CD14-positive monocyte (primary cell): ENCODE results near the gene AP2B1. TPM values are rescaled to one million over a fixed set of nuclear protein-coding genes. Genes with fewer than 3 reads are reported as not detected.
A peak's percentile ranks its signal among the peaks of the same experiment; 100 is the strongest.

Source experiments
- DNase-seq, 3 donors: peaks; one replicate each; pipeline ENCODE4 v3.0.0-alpha.2; 2011 to 2022
- H2AFZ ChIP-seq: 2 replicates; pipeline ENCODE4 v1.6.0; 2012; ENCODE audit warnings: mild to moderate bottlenecking, low read depth, low read length, inconsistent platforms; ENCODE audit not compliant: insufficient read depth, poor library complexity, severe bottlenecking
- H3K27ac ChIP-seq, 2 donors: 1 replicate in 1 of 2; 2 replicates in 1 of 2; pipeline ENCODE4 v1.5.1; 2012 to 2013; ENCODE audit warnings: low read length in 2 of 2, control low read depth in 1 of 2, inconsistent platforms in 1 of 2, low read depth in 1 of 2, mild to moderate bottlenecking in 1 of 2
- H3K27me3 ChIP-seq, 2 donors: one replicate each; pipeline versions ENCODE4 v1.6.0 to v1.6.1; 2011 to 2013; ENCODE audit warnings: low read length in 2 of 2; ENCODE audit not compliant: control insufficient read depth in 2 of 2, insufficient read depth in 2 of 2
- H3K36me3 ChIP-seq, 2 donors: replicated peaks in 1 of 2; 1 replicate in 1 of 2; 2 replicates in 1 of 2; pipeline versions ENCODE4 v1.5.1 to v1.6.1; 2012 to 2013; ENCODE audit warnings: low read length in 2 of 2, control low read depth in 1 of 2, inconsistent platforms in 1 of 2, mild to moderate bottlenecking in 1 of 2; ENCODE audit not compliant: insufficient read depth in 2 of 2, control insufficient read depth in 1 of 2
- H3K4me1 ChIP-seq, 2 donors: 1 replicate in 1 of 2; 2 replicates in 1 of 2; pipeline versions ENCODE4 v1.5.1 to v1.6.1; 2012 to 2013; ENCODE audit warnings: low read length in 2 of 2, control low read depth in 1 of 2, inconsistent platforms in 1 of 2, mild to moderate bottlenecking in 1 of 2, moderate library complexity in 1 of 2; ENCODE audit not compliant: insufficient read depth in 2 of 2, control insufficient read depth in 1 of 2
- H3K4me2 ChIP-seq: replicated peaks from 2 replicates; pipeline ENCODE3; 2012; ENCODE audit warnings: low read length, moderate library complexity, mild to moderate bottlenecking; ENCODE audit not compliant: poor library complexity, severe bottlenecking; ENCODE audit errors: extremely low read depth
- H3K4me3 ChIP-seq, 3 experiments: fragments of 200-600 bp in 1 of 3; sonication (generic) in 1 of 3; replicated peaks in 1 of 3; 1 replicate in 2 of 3; 2 replicates in 1 of 3; pipeline ENCODE4 v1.5.1; 2011 to 2013; ENCODE audit warnings: low read length in 3 of 3, mild to moderate bottlenecking in 3 of 3, control low read depth in 2 of 3, low read depth in 2 of 3, inconsistent platforms in 1 of 3, moderate library complexity in 1 of 3
- H3K79me2 ChIP-seq: 2 replicates; pipeline ENCODE4 v1.6.0; 2012; ENCODE audit warnings: mild to moderate bottlenecking, control low read depth, inconsistent platforms, low read length, moderate library complexity; ENCODE audit not compliant: insufficient read depth
- H3K9ac ChIP-seq: 2 replicates; pipeline ENCODE4 v1.6.0; 2017; ENCODE audit warnings: low read length, mild to moderate bottlenecking; ENCODE audit not compliant: insufficient read depth, poor library complexity, severe bottlenecking
- H3K9me3 ChIP-seq, 2 donors: replicated peaks in 1 of 2; 1 replicate in 1 of 2; 2 replicates in 1 of 2; pipeline versions ENCODE4 v1.5.1 to v1.6.1; 2012 to 2013; ENCODE audit warnings: low read length in 2 of 2, control low read depth in 1 of 2; ENCODE audit not compliant: control insufficient read depth in 1 of 2, insufficient read depth in 1 of 2
- H4K20me1 ChIP-seq: 2 replicates; pipeline ENCODE4 v1.6.0; 2012; ENCODE audit warnings: mild to moderate bottlenecking, low read length, control low read depth, moderate library complexity; ENCODE audit not compliant: insufficient read depth
- H3K27ac Mint-ChIP-seq, 7 donors: one replicate each; pipeline ENCODE4 v1.8.0; 2020; ENCODE audit warnings: mild to moderate bottlenecking in 7 of 7, mixed read lengths in 7 of 7, moderate library complexity in 6 of 7, inconsistent platforms in 2 of 7
- H3K27me3 Mint-ChIP-seq, 3 donors: one replicate each; pipeline ENCODE4 v1.8.0; 2021 to 2022; ENCODE audit warnings: low read depth in 3 of 3, mild to moderate bottlenecking in 3 of 3, mixed read lengths in 3 of 3, moderate library complexity in 3 of 3, inconsistent platforms in 1 of 3
- H3K36me3 Mint-ChIP-seq, 2 donors: one replicate each; pipeline ENCODE4 v1.8.0; 2020; ENCODE audit warnings: mixed read lengths in 2 of 2, inconsistent platforms in 1 of 2, mild to moderate bottlenecking in 1 of 2
- H3K4me1 Mint-ChIP-seq: one replicate; pipeline ENCODE4 v1.8.0; 2020; ENCODE audit warnings: mild to moderate bottlenecking, mixed read lengths
- H3K4me3 Mint-ChIP-seq, 2 donors: one replicate each; pipeline ENCODE4 v1.8.0; 2020; ENCODE audit warnings: mild to moderate bottlenecking in 2 of 2, mixed read lengths in 2 of 2, moderate library complexity in 1 of 2
- H3K9me3 Mint-ChIP-seq, 7 donors: one replicate each; pipeline ENCODE4 v1.8.0; 2020 to 2022; ENCODE audit warnings: mixed read lengths in 7 of 7, mild to moderate bottlenecking in 6 of 7, moderate library complexity in 6 of 7, inconsistent platforms in 2 of 7
- CTCF ChIP-seq: fragments of 200-600 bp; IDR thresholded peaks from one replicate; pipeline ENCODE4 v1.8.0; 2022; ENCODE audit warnings: antibody characterized with exemption, mild to moderate bottlenecking
- WGBS: methylation state at CpG from one replicate; pipeline ENCODE4 v1.1.5; 2013; ENCODE audit warnings: missing lambda C conversion rate; ENCODE audit not compliant: insufficient coverage; 5-methylcytosine and 5-hydroxymethylcytosine counted together
- intact Hi-C, 2 donors: fragments of 100-400 bp; cut with micrococcal nuclease; formaldehyde crosslinking; loops; one replicate each; pipeline versions ENCODE4 v1.15.0 to v1.15.1; 2023
- polyA plus RNA-seq, 3 donors: library from polyadenylated mRNA; depleted of rRNA in 1 of 3; unstranded in 2 of 3; stranded (reverse) in 1 of 3; fragments of 300-500 nt in 2 of 3; fragments of >200 nt in 1 of 3; fragmentation: Illumina TruSeq in 2 of 3; gene quantifications; 1 replicate in 2 of 3; 2 replicates in 1 of 3; pipeline ENCODE4 v1.2.3, GENCODE V29; 2012 to 2021

AP2B1 gene
- polyA plus RNA-seq, 3 donors, result 28.7 to 44.2 (median 29.4) TPM

DNA sequence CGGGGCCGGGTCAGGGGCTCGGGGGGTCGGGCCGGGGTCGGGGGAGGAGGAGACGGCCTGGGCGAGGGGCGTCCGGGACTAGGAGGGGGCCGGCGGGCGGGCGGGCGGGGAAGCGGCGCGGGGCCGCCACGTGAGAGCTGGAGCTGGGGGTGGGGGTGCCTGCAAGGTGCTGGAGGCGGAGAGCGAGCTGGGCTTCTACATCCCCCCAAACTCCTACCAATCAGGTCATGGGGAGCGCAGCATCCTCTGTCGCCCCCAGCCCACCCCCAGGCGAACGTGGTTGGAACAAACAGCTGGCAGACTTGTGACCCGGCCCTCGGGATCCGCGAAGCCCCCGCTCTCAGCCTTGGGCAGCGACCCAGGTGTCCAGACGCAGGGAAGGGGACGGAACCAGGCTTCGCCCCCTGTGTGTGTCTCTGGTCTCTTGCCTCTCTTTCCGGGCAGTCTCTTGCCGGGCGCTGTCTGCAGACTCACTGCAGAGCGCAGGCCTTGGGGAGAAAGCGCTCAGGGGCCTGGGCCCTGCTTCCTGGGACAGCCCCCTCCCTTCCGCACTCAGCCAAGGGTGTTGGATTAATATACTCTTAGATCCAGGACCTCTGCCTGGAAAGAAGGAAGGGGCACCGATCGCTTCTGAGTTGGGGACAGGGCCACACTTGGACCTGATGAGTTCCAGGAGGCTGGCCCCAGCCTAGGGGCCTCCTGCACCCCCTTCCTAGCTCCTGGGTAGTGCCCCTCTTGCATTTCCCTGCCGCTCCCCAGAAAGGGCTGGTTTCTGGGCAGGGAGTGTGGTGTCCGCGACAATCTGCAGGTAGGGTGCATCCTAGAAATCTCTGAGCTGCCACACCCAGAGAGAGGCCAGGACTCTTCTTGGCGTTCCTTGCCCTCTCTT, 145.0 kb downstream of the AP2B1 start:
- Mint-ChIP-seq H3K27ac (no peak overlapping the region), H3K36me3 (peaks cover 19 to 24% of the 10 kb centered on the region in 2 donors)
- intact Hi-C loops, result no loop called here

GRCh38 chr17:35732806-35733136, 145.6 kb downstream of the AP2B1 start:
- peaks cover 11% of the 10 kb centered on the region for H3K4me1 Mint-ChIP-seq
- no peak overlapping the region for H3K4me3 ChIP-seq
- H3K27ac Mint-ChIP-seq, result no peak overlapping the region
- H4K20me1 ChIP-seq, result no peaks in the 10 kb centered on the region
- no peak overlapping the region for H3K4me2 ChIP-seq
- no peak overlapping the region for H3K9ac ChIP-seq
- intact Hi-C loops, result no loop called here
- TF ChIP-seq CTCF, result no peak
- H2AFZ ChIP-seq, result no peak overlapping the region
- DNase-seq, result no peak
- peaks cover 15 to 20% of the 10 kb centered on the region in 2 donors for H3K36me3 Mint-ChIP-seq
- H3K9me3 Mint-ChIP-seq, result peaks cover 0 to 3% (median 0%) of the 10 kb centered on the region in 7 donors
- H3K27ac ChIP-seq, result no peak overlapping the region
- peaks cover 5 to 23% of the 10 kb centered on the region in 2 donors for H3K27me3 ChIP-seq
- peaks cover 4 to 7% of the 10 kb centered on the region in 2 donors for H3K4me1 ChIP-seq
- H3K4me3 Mint-ChIP-seq, result peak overlapping the region in 1 of 2 donors; percentile 62
- peaks cover 5 to 9% of the 10 kb centered on the region in 2 donors for H3K36me3 ChIP-seq
- H3K9me3 ChIP-seq, result no peaks in the 10 kb centered on the region
- no CpG with 5 or more reads among the region's 1 CpG for WGBS
- peaks cover 26 to 34% (median 28%) of the 10 kb centered on the region in 3 donors for H3K27me3 Mint-ChIP-seq
- no peaks in the 10 kb centered on the region for H3K79me2 ChIP-seq

More for the DNA sequence above, 145.0 kb downstream of the AP2B1 start:
- peaks cover 11% of the 10 kb centered on the region for H3K4me1 Mint-ChIP-seq
- 30% methylated on average over 17 of the region's 47 CpGs for WGBS
- H2AFZ ChIP-seq, result no peak overlapping the region
- no peak for TF ChIP-seq CTCF
- H3K9me3 ChIP-seq, result no peaks in the 10 kb centered on the region
- H4K20me1 ChIP-seq, result no peaks in the 10 kb centered on the region
- H3K4me3 Mint-ChIP-seq, result peak overlapping the region in 1 of 2 donors; percentile 62
- peaks cover 5 to 23% of the 10 kb centered on the region in 2 donors for H3K27me3 ChIP-seq
- H3K27ac ChIP-seq, result no peak overlapping the region
- H3K4me2 ChIP-seq, result no peak overlapping the region
- no peak overlapping the region for H3K9ac ChIP-seq
- peaks cover 4 to 7% of the 10 kb centered on the region in 2 donors for H3K4me1 ChIP-seq
- no peak for DNase-seq
- no peaks in the 10 kb centered on the region for H3K79me2 ChIP-seq
- peaks cover 26 to 34% (median 26%) of the 10 kb centered on the region in 3 donors for H3K27me3 Mint-ChIP-seq
- peaks cover 0 to 3% (median 0%) of the 10 kb centered on the region in 7 donors for H3K9me3 Mint-ChIP-seq
- peaks cover 5 to 15% of the 10 kb centered on the region in 2 donors for H3K36me3 ChIP-seq
- H3K4me3 ChIP-seq, result no peak overlapping the region
